Trophoblast cell (in vitro differentiated cells and primary cell): ENCODE data around the gene BTBD6. TPM values are rescaled to one million over a fixed set of nuclear protein-coding genes. Genes with fewer than 3 reads are reported as not detected.
A peak's percentile ranks its signal among the peaks of the same experiment; 100 is the strongest.

Experiments
- DNase-seq, 2 donors: peaks; one replicate each; pipeline ENCODE4 v3.0.0-alpha.2; 2016
- H2AFZ ChIP-seq: 2 replicates; pipeline ENCODE4 v1.6.1; 2013; ENCODE audit warnings: low read length, moderate library complexity, mild to moderate bottlenecking; ENCODE audit not compliant: insufficient read depth, poor library complexity
- H2AK5ac ChIP-seq: 2 replicates; pipeline ENCODE4 v1.6.1; 2013; ENCODE audit warnings: mild to moderate bottlenecking, low read length
- H2BK120ac ChIP-seq: 2 replicates; pipeline ENCODE4 v1.6.1; 2013; ENCODE audit warnings: low read length, mild to moderate bottlenecking, moderate library complexity; ENCODE audit not compliant: insufficient read depth, poor library complexity
- H2BK12ac ChIP-seq: 2 replicates; pipeline ENCODE4 v1.6.1; 2013; ENCODE audit warnings: mild to moderate bottlenecking, low read length, moderate library complexity
- H2BK5ac ChIP-seq: 2 replicates; pipeline ENCODE4 v1.6.1; 2013; ENCODE audit warnings: low read length, low read depth, moderate library complexity, mild to moderate bottlenecking; ENCODE audit not compliant: poor library complexity
- H3K14ac ChIP-seq: 2 replicates; pipeline ENCODE4 v1.6.1; 2013; ENCODE audit warnings: mild to moderate bottlenecking, low read length
- H3K18ac ChIP-seq: 2 replicates; pipeline ENCODE4 v1.6.1; 2013; ENCODE audit warnings: mild to moderate bottlenecking, low read length
- H3K23ac ChIP-seq: 2 replicates; pipeline ENCODE4 v1.6.1; 2013; ENCODE audit warnings: low read length
- H3K27ac ChIP-seq: 2 replicates; pipeline ENCODE4 v1.5.1; 2013; ENCODE audit warnings: low read depth, mild to moderate bottlenecking, inconsistent platforms, low read length, moderate library complexity
- H3K27me3 ChIP-seq: 2 replicates; pipeline ENCODE4 v1.6.1; 2013; ENCODE audit warnings: inconsistent platforms, mild to moderate bottlenecking, low read length, moderate library complexity; ENCODE audit not compliant: insufficient read depth
- H3K36me3 ChIP-seq, 2 experiments: 1 replicate in 1 of 2; 2 replicates in 1 of 2; pipeline ENCODE4 v1.6.1; 2013; ENCODE audit warnings: low read length in 2 of 2, mild to moderate bottlenecking in 2 of 2, moderate library complexity in 1 of 2; ENCODE audit not compliant: insufficient read depth in 2 of 2, control insufficient read depth in 1 of 2
- H3K4ac ChIP-seq: 2 replicates; pipeline ENCODE4 v1.6.1; 2013; ENCODE audit warnings: low read depth, mild to moderate bottlenecking, low read length, moderate library complexity
- H3K4me1 ChIP-seq, 2 experiments: 1 replicate in 1 of 2; 2 replicates in 1 of 2; pipeline ENCODE4 v1.6.1; 2013; ENCODE audit warnings: low read length in 2 of 2, mild to moderate bottlenecking in 2 of 2, moderate library complexity in 1 of 2; ENCODE audit not compliant: insufficient read depth in 2 of 2, control insufficient read depth in 1 of 2
- H3K4me2 ChIP-seq: 2 replicates; pipeline ENCODE4 v1.6.1; 2013; ENCODE audit warnings: inconsistent platforms, mild to moderate bottlenecking, low read length, moderate library complexity
- H3K4me3 ChIP-seq: 2 replicates; pipeline ENCODE4 v1.5.1; 2013; ENCODE audit warnings: mild to moderate bottlenecking, low read depth, low read length, inconsistent platforms
- H3K79me1 ChIP-seq: one replicate; pipeline ENCODE4 v1.6.1; 2013; ENCODE audit warnings: low read length
- H3K79me2 ChIP-seq: 2 replicates; pipeline ENCODE4 v1.6.1; 2013; ENCODE audit warnings: low read length, mild to moderate bottlenecking; ENCODE audit not compliant: control insufficient read depth, insufficient read depth, poor library complexity
- H3K9ac ChIP-seq: 2 replicates; pipeline ENCODE4 v1.6.1; 2013; ENCODE audit warnings: mild to moderate bottlenecking, low read length
- H3K9me3 ChIP-seq: 2 replicates; pipeline ENCODE4 v1.6.1; 2013; ENCODE audit warnings: low read depth, mild to moderate bottlenecking, control low read depth, inconsistent platforms, low read length; ENCODE audit not compliant: insufficient read depth
- H4K12ac ChIP-seq: 2 replicates; pipeline ENCODE4 v1.6.1; 2013; ENCODE audit warnings: low read depth, mild to moderate bottlenecking, low read length, moderate library complexity
- H4K8ac ChIP-seq: 2 replicates; pipeline ENCODE4 v1.6.1; 2013; ENCODE audit warnings: low read depth, mild to moderate bottlenecking, low read length, moderate library complexity
- H4K91ac ChIP-seq: one replicate; pipeline ENCODE4 v1.6.1; 2013; ENCODE audit warnings: low read depth, mild to moderate bottlenecking, low read length, moderate library complexity
- WGBS: extraction: QIAGEN DNeasy Blood & Tissue Kit; methylation state at CpG from one replicate; pipeline ENCODE4 v1.1.7; 2013; ENCODE audit warnings: missing lambda C conversion rate; ENCODE audit not compliant: insufficient read length, insufficient coverage; ENCODE audit errors: extremely low coverage; 5-methylcytosine and 5-hydroxymethylcytosine counted together
- polyA plus RNA-seq: library from polyadenylated mRNA; stranded (reverse); fragments of 200-250 nt; gene quantifications from 2 replicates; pipeline ENCODE4 v1.2.3, GENCODE V29; 2013

BTBD6 gene
- 18.3 and 18.8 TPM in 2 replicates for polyA plus RNA-seq

GRCh38 chr14:105248368-105249181 lies at the start of gene BTBD6:
Gene BTBD6, plus strand, starts transcription at chr14:105248533. Its CDS starts 179 bp downstream, at chr14:105248712.
- H3K79me2 ChIP-seq = peaks cover 1% of the 10 kb centered on the region
- H3K4me2 ChIP-seq = peak within 1 kb of the TSS; percentile 84
- H3K23ac ChIP-seq = no peak within 1 kb of the TSS
- H3K27ac ChIP-seq = peak within 1 kb of the TSS; percentile 58
- peak within 1 kb of the TSS; percentile 86 for H3K9ac ChIP-seq
- H3K9me3 ChIP-seq = no peaks in the 10 kb centered on the region
- peak within 1 kb of the TSS; percentile 75 for H4K12ac ChIP-seq
- H3K18ac ChIP-seq = peak within 1 kb of the TSS; percentile 86
- H3K27me3 ChIP-seq = no peaks in the 10 kb centered on the region
- H3K4ac ChIP-seq = peak within 1 kb of the TSS; percentile 87
- H2BK5ac ChIP-seq = peak within 1 kb of the TSS; percentile 54
- H2AFZ ChIP-seq = peak within 1 kb of the TSS; percentile 78
- H4K8ac ChIP-seq = peak within 1 kb of the TSS; percentile 90
- H2AK5ac ChIP-seq = peak within 1 kb of the TSS; percentile 93
- WGBS = no CpG with 5 or more reads among the region's 130 CpGs
- peaks cover 23 to 40% of the 10 kb centered on the region in 2 experiments for H3K36me3 ChIP-seq
- no peak within 1 kb of the TSS for H2BK12ac ChIP-seq
- H2BK120ac ChIP-seq = no peak within 1 kb of the TSS
- peaks cover 8 to 10% of the 10 kb centered on the region in 2 experiments for H3K4me1 ChIP-seq
- peaks cover 11% of the 10 kb centered on the region for H3K79me1 ChIP-seq
- peak within 1 kb of the TSS; percentile 88 for H4K91ac ChIP-seq
- peak in 1 of 2 donors; percentile 97 for DNase-seq
- H3K4me3 ChIP-seq = peak within 1 kb of the TSS; percentile 86
- peak within 1 kb of the TSS; percentile 91 for H3K14ac ChIP-seq

- Histone ChIP-seq H2AK5ac (no peak overlapping the region), H3K9ac (no peak overlapping the region), H3K79me2 (no peaks in the 10 kb centered on the region), H3K27ac (no peak overlapping the region), H3K27me3 (peaks cover 17% of the 10 kb centered on the region), H3K36me3 (no peaks in the 10 kb centered on the region), H3K14ac (no peak overlapping the region), H4K12ac (peak overlapping the region; percentile 27), H3K4me2 (no peak overlapping the region), H4K8ac (no peak overlapping the region), H3K4ac (no peak overlapping the region), H3K23ac (no peak overlapping the region), H2BK120ac (no peak overlapping the region), H3K18ac (no peak overlapping the region), H3K4me1 (peaks cover 2 to 12% of the 10 kb centered on the region in 2 experiments), H2AFZ (no peak overlapping the region), H2BK12ac (no peak overlapping the region), H2BK5ac (no peak overlapping the region), H3K9me3 (peaks cover 4% of the 10 kb centered on the region), H3K79me1 (no peaks in the 10 kb centered on the region), H3K4me3 (no peak overlapping the region), H4K91ac (no peak overlapping the region)
- DNase-seq = no peak
- no CpG with 5 or more reads among the region's 4 CpGs for WGBS
Measured at GRCh38 chr14:105198588-105198987, 49.7 kb upstream of the BTBD6 start.

- H2AFZ ChIP-seq = no peak overlapping the region
- WGBS = no CpG with 5 or more reads among the region's 18 CpGs
- H3K18ac ChIP-seq = no peak overlapping the region
- H3K4me3 ChIP-seq = no peak overlapping the region
- H2AK5ac ChIP-seq = no peak overlapping the region
- H2BK5ac ChIP-seq = no peak overlapping the region
- H3K4ac ChIP-seq = no peak overlapping the region
- H3K14ac ChIP-seq = no peak overlapping the region
- H3K79me1 ChIP-seq = no peaks in the 10 kb centered on the region
- H3K27ac ChIP-seq = no peak overlapping the region
- H3K36me3 ChIP-seq = no peaks in the 10 kb centered on the region
- H2BK120ac ChIP-seq = no peak overlapping the region
- DNase-seq = no peak
- peaks cover 2 to 12% of the 10 kb centered on the region in 2 experiments for H3K4me1 ChIP-seq
- H4K12ac ChIP-seq = peak overlapping the region; percentile 27
- H4K8ac ChIP-seq = no peak overlapping the region
- H3K23ac ChIP-seq = no peak overlapping the region
- H3K27me3 ChIP-seq = peaks cover 17% of the 10 kb centered on the region
- no peak overlapping the region for H4K91ac ChIP-seq
- H3K79me2 ChIP-seq = no peaks in the 10 kb centered on the region
- H2BK12ac ChIP-seq = no peak overlapping the region
- peaks cover 4% of the 10 kb centered on the region for H3K9me3 ChIP-seq
- no peak overlapping the region for H3K4me2 ChIP-seq
- no peak overlapping the region for H3K9ac ChIP-seq
Measured at GRCh38 chr14:105199093-105199492, 49.2 kb upstream of the BTBD6 start.

- H3K27ac ChIP-seq = no peak overlapping the region
- no peak overlapping the region for H2AFZ ChIP-seq
- H2BK120ac ChIP-seq = no peak overlapping the region
- H3K23ac ChIP-seq = no peak overlapping the region
- no peak overlapping the region for H3K14ac ChIP-seq
- no peak overlapping the region for H2BK5ac ChIP-seq
- peaks cover 4% of the 10 kb centered on the region for H3K9me3 ChIP-seq
- peaks cover 2 to 12% of the 10 kb centered on the region in 2 experiments for H3K4me1 ChIP-seq
- H4K8ac ChIP-seq = no peak overlapping the region
- no peak for DNase-seq
- no peaks in the 10 kb centered on the region for H3K36me3 ChIP-seq
- no peak overlapping the region for H3K9ac ChIP-seq
- no peak overlapping the region for H3K4me3 ChIP-seq
- no peak overlapping the region for H2AK5ac ChIP-seq
- WGBS = no CpG with 5 or more reads among the region's 10 CpGs
- H3K18ac ChIP-seq = no peak overlapping the region
- no peaks in the 10 kb centered on the region for H3K79me1 ChIP-seq
- no peak overlapping the region for H3K4ac ChIP-seq
- H3K27me3 ChIP-seq = peaks cover 17% of the 10 kb centered on the region
- H4K91ac ChIP-seq = no peak overlapping the region
- H3K4me2 ChIP-seq = no peak overlapping the region
- no peaks in the 10 kb centered on the region for H3K79me2 ChIP-seq
- H4K12ac ChIP-seq = no peak overlapping the region
- no peak overlapping the region for H2BK12ac ChIP-seq
Measured at GRCh38 chr14:105200074-105200473, 48.3 kb upstream of the BTBD6 start.
